HG03378 (cell line): ENCODE measurements around the gene HOXA6.

ENCODE experiments used
- ATAC-seq: cut with Tn5 transposase; IDR thresholded peaks from one replicate; pipeline ENCODE4 v1.9.1; 2021; ENCODE audit warnings: mild to moderate bottlenecking, moderate library complexity; ENCODE audit not compliant: unreplicated experiment

The HOXA6 gene

GRCh38 chr7:27185013-27185853 lies 37.7 kb upstream of the HOXA6 start, which contains the start of gene HOXA11:
TSS of gene HOXA11 (minus strand) at chr7:27185232. CDS start at chr7:27185144, 88 bp downstream.
- ATAC-seq = no peak

DNA sequence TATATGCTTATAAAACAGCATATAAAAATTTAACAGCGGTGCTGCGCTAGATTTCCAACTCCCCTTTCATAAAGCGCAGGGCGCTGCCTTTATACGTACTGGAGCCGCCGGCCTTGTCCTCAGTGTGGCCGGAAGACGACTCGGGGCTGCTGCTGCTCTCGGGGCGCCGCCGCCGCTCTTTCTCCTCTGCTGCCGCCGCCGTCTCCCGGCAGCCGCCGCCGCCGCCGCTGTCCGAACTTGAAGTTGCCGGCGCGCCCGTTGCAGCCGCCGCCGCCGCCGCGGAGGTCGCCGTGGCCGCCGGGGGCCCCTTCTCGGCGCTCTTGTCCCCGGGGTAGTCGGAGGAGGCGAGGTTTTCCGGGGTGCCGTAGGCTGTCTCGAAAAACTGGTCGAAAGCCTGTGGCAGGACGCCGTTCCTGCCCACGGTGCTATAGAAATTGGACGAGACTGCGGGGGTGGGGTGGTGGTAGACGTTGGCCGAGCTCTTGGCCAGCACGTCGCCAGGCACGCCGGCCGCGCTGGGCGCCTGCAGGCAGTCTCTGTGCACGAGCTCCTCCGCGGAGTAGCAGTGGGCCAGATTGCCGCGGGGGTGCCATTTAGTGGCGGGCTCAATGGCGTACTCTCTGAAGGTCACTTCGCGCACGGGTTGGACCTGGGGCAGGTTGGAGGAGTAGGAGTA lies 36.9 kb upstream of the HOXA6 start:
- ATAC-seq = no peak

GRCh38 chr7:27183682-27184336 lies 36.2 kb upstream of the HOXA6 start:
- no peak for ATAC-seq

DNA sequence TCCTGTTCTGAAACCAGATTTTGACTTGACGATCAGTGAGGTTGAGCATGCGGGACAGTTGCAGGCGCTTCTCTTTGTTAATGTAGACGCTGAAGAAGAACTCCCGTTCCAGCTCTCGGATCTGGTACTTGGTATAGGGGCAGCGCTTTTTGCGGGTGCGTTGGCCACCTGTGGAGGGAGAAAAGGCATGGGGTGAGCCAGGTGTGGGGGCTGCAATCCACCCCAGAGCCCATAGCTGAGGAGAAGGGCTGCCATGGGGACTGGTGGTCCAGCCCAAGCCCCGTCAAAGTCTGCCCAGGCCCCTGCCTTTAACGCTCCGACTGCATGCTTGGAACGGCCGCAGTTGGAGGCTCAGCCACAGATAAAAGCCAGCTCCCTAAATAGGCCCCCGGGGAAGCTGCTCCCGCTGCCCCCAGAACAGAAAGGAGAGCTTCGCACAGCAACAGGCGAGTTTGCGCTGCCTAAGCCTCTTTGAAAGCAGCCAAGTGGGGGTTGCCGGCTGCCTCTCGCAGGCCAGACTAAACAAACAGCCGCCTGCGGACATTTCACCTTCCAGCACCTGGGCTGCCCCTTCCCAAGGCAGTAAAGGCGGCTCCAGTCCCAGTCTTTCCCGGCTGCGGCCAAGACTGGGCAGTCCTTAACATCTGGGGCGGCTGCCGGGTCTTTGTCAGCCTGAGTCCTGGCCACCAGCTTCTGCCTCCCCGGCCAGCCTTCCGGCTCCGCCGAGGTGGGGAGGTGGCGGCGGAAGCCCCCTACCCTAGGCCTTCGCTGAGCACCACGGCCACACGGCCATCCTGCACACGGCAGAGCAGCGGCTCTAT lies 35.5 kb upstream of the HOXA6 start:
- ATAC-seq = no peak

DNA sequence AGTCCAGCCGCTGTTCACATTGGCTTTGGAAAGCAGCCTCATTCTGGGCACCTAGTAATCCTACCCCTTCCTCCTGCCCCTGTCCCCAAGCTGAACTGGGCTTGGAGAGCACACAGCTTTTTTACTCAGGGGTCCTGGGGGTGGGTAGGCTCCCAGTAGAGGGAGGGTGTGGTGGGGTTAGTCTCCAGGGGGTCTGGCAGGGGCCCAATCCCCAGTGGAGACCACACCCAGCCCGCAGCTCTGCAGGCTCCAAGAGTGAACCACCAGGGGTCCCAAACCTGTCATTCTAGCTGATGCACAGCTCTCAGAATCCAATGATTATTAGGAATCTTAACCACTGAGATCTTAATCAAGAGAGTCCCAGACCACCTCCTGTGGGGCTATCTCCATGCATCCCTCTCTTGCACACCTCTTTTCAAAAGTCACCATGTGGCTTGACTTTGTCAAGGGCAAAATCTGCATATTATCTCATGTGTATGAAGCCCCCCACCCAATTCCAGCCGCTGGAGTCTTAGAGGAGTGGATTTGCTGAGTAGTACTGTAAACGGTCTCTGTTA lies 34.8 kb upstream of the HOXA6 start:
- ATAC-seq = no peak

GRCh38 chr7:27181795-27182275 lies 34.3 kb upstream of the HOXA6 start:
- no peak for ATAC-seq

DNA sequence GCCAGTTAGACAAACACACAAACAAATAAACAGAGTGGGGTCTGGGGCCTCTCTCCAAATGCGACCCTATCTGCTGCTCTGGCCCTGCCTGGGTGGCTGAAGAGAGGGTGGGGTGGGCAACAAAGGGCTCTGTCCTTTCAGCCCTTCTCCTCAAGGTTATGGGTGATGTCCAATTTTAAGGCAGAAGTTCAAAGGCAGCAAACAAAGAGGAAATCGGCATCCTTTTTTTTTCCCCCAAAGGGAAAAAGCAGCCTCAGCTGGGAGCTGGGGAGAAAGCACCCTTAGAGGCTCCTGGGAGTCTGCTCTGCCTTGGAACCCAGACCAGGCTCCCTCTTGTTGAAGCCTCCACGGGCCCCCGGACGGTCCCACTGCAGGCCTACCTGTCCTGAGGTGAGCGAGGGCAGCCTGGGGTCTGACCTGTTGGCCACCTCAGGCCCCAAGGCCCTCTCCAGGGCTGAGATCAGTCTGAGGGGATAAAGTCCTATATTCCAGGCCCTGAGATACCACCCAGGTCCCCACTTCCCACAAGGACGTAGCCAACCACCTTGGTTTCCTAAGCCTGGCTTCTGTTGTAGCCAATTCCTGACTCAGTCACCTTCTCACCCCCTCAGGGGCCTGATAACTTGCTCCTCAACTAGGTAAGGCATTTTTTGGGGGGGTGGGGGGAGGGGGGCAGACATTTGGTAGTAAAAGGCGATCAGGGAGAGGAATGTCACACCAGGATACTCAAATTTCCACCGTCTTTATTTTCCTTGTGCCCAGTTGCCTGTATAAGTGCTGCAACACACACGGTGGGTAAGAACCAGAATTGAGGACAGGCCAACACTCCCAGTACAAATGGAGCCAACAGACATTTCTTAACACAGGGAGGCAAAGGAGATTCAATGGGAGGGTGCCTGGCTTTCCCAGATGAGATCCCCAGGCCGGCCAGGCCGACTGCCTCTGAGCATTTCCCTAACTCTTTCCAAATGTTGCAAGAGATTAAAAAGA lies 33.2 kb upstream of the HOXA6 start:
- no peak for ATAC-seq

- ATAC-seq = no peak
Measured at GRCh38 chr7:27179503-27180430, 32.2 kb upstream of the HOXA6 start.

- no peak for ATAC-seq
Measured at GRCh38 chr7:27179030-27179429, 31.5 kb upstream of the HOXA6 start.

DNA sequence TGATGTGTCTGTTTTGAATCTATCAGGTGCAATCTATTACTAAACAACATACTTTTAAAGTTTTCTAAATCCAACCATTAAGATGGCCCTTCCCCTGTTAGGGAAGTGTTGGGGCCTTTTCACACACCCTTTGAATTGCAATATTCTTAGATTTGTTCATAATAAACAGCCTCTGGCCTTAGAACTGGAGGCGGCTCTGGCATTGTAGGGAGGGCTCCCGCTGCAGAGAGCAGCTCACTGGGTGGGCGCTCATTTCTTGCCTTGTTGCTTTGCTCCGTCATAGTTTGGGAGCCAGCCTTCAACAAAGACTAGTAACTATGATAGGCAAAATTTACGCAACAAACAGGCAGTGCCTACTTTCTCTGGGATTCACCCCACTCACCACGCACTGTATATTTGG lies 30.8 kb upstream of the HOXA6 start:
- no peak for ATAC-seq

DNA sequence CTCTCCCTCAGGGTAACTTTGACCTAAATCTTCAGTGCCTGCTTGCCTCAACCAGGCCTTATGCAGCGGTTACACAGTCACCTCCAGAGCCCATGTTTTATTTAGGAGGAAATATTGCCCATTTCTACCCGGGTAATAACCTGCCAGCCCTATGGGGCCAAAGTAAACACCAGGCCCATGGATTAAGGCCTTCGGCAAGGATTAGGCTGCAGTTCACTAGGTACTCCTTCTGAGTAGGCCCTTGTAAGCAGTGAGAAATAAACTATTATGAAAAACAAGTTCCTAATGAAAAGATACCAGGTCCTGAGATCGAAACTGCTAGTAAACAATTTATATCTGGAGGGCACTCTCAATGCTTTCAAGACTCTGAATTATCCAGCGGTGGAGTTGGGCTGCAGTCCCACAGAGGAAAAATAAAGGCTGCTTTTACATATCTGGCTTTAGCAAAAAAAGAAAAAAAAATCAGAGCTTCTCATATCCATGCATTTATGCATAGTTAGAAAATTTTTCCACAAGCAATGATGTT lies 30.3 kb upstream of the HOXA6 start:
- ATAC-seq = no peak

DNA sequence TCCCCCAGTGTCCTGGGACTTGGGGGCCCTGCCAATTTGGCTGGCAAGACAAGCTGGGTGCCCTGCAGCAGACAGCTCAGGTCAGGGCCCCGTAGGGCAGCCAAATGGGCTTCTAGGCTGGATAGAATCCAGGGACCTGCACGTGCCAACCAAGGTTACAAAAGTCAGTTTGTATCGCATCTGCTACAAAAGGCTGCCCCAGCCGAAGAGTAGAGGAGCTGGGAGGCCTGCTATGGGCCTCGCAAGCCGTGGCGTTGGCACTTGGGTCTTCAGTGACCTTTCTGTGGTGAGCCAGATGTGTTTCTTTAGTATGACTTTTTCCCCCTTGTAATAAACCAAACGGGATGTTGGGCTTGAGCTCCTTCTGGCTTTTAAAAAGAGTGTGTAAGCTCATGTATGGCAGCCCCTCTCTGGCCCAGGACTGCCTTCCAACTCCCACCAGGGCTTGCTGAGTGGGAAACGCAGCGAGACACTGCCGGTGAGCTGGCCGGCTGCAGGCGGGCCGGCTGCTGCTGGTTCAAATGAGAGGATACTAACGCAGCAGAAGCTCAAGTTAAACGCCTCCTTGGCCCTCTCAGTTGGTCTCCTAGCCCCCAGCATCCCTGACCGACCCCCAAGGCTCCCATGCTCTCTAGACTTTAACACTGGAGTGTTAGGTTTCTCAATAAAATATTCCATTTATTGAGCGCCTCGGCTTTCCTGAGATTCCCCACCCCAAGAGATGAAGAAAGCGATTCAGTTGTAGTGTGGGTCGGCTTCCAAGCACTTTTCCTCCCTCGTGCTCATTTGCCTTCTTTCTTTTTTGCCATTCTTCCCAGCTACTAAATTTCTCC lies 29.6 kb upstream of the HOXA6 start:
- no peak for ATAC-seq

DNA sequence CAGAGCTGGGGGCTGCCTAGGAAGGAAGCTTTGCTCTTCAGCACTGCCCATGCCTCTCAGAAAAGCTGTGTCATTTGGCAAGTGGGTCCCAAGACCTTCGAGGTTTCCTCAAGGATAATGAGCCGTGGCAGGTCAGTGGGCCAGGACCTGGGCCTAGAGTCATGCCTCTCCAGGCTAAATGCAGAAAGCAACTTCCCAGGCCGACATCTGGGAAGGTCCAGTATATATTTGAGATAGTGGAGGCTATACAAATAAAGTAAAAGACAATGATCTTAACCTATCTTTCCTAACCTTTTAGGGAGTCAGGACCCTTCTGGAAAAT lies 28.9 kb upstream of the HOXA6 start:
- no peak for ATAC-seq

DNA sequence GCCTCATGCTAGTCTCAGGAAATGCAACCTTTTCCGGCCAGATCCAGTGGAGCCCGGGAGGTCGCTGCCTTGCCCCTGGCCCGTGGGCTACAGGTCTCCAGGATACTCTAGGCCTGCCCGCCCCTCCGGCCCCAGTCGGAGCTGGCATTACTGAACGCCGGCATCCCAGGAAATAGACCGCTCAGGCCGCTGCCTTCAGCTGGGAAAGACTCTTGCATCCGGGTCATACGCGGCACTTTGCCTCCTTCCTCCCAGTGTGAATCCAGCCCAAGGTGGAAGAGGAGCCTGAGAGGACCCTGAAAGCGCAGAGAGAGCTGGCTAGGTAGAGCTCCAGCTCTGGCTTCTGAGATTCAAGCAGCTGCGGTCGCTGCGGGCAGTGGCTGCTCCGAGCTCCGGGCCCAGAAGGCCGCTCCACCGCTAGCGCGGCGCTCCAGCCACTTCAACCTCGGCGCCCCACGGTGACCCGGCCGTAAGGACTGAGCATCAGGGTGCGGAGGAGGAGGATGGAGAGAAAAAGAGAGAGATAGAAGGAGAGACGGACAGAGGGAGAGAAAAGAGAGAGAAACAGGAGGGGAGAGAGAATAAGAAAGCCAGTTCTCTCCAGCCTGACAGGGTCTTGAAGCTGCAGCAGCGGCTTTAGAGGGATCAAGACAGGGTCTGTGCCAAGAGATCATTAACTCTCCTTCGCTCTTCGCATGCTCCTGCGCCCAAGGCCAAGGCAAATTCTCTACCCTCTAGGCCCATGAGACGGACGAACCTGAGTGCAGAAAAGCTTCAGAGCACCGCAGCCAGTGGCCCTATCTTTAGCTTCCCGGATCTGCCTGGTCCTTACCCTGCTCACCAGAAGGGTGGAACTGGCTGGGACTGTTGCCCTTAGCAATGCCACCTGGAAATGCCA lies 28.3 kb upstream of the HOXA6 start:
- no peak for ATAC-seq

DNA sequence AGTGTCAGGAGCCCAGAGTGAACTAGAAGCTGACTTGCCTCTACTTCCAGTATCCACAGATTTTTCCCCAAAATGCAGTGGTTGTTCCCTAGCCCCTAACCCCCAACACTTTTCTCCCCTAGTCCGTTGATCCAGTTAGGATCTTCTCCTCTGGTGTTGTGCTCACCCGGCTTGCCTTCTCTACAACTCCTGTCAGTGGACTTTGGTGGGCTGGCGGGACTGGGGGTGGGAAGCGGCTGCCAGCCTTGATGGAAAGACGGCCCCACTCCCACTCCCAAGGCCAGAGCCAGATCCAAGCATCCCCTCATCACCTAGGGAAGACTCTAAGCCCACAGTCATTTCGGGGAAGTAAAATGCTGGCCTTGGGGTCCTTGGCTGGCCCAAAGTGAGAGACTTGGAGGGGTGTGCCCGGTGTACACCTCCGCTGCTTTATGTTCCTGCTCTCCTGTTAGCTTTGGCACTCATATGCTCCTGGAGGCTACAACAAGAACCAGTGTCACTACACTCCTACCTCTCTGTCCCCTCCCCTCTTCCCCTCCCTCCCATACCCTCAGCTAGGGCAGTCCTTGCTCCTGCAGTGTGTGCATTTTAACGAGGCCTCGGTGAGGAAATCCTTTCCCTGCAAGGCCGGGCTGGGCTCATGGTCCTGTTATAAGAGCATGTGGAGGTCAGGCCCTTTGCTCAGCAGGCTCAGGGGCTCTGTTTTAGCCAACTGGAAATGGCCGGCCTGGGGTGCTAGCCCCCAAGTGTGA lies 27.5 kb upstream of the HOXA6 start:
- ATAC-seq = no peak
